Measurements from ENCODE around the gene LRRC46.

The LRRC46 gene

DNA sequence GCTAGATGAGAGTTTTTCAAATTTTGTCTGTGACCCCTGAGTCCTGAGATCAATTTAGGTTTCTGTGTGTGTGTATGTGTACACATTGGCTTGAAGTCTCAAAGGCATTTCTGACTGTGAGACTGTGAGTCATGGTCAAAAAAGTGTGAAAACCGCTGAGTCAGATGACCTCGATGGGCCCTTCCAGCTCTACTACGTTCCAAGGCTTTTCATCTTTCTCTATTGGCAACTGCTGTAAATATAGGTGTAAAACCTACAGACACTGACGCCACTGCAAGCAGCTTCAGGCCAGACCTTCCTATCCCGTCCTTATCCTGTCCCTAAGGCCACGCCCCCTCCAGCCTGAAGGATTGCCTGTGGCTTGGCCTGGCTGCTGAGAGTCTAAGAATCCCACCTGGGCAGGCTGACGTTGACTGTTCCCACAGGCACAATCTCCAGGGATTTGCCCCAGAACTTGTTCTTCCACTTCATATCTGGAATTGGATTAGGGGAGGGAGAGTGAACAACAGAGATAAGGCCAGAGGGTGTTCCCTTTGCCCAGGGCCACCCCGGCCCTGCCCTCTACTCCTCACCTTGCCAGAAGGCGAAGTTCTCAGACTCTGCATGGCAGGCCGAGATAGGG, 21.2 kb upstream of the LRRC46 start:
- FAIRE-seq: no peak

- FAIRE-seq: no peak
Observed at GRCh38 chr17:47810901-47811635, 20.4 kb upstream of the LRRC46 start.

DNA sequence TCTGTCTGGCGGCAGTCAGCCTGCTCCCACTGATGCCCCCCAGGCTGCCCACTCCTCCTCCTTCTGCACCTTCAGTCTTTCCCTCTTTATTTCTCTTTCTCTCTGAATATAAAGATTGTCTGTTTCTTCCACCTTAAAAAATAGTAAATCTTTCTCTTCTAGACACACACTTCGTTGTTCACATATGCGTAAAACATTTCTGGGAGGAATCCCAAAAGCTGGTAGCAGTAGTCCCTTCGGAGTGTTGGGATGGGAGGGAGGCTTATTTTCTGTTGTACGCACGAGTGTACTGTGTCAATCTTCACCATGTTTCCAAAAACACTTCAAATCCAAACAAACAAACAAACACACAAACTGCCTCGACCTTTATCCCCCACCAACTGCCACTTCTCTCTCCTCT, 19.8 kb upstream of the LRRC46 start:
- FAIRE-seq: no peak

- FAIRE-seq: no peak
Observed at GRCh38 chr17:47812146-47812920, 19.1 kb upstream of the LRRC46 start.

DNA sequence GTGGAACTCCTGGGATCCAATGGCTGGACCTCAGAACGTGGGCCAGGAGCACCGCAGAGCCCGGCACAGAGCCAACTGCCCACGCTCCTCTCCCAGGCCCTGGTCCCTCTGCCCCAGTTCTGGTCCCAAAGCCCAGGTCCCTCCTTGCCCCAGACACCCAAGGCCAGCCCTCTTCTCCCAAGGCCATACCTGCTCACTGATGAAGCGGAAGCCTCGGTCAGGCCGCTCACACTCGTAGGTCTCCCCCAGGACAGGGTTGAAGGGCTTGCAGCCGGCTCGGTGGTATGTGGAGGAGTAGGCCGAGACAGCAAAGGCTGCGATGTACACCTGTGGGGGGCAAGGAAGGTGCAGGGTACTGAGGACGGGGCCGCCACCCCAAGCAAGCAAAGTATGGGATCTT, 18.4 kb upstream of the LRRC46 start:
- FAIRE-seq: no peak

DNA sequence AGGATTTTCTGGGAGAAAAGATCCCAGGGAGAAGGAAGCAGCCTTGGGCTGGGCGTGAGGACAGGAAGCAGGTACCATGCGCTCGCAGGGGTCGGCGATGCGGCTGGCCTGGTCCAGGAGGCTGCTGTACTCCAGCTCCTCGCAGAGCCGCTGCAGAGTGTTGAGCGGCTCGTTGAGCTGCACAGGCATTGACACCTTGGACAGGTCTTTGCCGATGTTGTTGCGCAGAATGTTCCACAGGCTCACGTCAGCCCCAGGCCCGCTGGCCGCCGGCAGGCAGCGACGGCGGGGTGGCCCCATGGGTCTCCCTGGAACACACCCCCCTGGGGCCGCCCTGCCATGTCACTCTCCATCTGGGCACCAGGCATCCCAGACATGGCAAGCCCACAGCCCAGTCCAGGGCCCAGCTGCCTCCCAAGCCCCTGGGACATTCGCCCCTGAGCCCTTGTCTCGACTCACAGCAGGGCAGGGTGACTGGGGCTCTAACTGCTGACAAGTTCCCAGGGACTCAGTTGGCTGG, 17.9 kb upstream of the LRRC46 start:
- no peak for FAIRE-seq

DNA sequence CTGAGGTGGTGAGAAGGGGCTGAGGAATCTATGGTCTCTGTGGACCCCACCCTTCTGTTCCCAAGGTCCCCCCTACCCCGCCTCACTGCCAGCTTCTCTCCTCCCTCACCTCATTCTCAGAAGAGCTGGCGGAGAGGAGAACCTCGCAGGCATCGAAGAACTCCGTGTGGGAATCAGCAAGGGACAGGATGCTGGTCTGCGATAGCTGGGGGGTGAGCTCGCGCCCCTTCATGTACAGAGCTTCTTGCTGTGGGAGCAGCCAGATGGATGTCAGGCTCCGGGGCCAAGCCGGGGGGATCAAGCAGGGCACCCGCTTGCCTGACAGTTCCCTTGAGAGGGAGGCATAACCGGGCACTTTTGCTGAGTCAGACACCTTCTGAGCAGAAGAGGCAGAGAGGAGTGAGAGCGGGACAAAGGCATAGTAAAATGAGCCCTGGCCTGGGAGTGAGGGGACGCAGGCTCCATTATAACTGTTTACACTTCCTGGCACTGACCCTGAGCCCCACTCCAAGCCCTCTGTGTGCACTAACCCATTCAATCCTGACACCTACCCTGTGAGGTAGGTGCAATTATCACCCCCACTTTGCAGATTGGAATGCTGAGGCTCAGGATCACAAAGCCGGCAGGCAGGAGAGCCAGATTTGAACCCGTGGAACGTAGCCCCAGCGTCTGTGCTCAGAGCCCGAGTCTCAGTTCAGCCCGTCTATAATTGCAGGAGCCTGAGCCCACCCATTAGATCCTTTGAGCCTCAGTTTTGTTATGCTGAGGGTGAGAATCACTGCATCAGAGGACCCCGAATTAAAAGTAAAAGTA, 16.2 kb upstream of the LRRC46 start:
- no peak for FAIRE-seq

DNA sequence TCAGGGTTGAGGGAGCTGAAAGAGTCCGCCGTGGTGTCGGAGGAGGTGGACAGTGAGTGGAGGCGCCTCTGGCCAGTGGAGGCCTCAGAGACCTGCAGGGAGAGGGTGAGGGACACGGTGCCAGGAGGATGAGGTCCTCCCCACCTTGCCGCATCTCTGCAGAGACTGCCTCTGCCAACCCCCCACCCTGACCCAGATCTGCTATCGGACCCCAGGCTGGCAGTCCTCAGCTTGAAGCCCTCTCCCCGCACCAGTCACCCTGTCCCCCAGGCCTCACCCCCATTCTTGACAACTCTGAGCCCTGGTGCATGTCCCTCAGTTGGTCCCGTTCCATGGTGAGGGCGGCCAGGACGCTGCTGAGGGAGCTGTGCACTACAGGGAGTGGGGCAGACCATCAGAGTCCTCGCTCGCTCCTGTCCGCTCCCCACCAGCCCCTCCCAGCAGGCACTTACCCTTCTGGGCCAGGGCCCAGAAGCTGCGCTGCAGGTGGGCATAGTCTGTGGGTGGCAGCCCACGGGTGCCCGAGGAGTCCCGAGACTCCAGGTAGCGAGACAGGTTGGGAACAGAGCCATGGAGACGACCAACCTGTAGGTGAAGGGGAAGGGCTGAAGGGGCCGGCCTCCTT, 15.2 kb upstream of the LRRC46 start:
- no peak for FAIRE-seq

DNA sequence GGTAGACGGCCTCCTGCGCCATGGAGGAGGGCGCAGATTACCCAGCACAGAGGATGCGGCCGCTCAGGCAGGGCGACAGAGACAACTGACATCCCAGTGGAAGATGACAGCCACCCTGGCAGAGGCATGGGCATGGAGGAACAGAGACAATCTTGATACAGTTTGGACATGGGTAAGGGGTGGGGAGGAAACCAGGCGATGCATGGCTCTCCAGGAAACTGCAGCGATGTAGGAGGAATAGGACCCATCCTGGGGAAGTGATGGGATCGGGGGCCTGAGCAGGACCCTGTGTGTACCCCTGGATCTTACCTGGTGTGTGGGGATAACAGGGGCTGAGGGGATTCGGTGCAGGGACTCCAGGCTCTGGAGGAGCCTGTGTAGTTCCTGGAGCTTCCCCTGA, 14.5 kb upstream of the LRRC46 start:
- no peak for FAIRE-seq

- FAIRE-seq: no peak
Observed at GRCh38 chr17:47818002-47818695, 13.3 kb upstream of the LRRC46 start.

DNA sequence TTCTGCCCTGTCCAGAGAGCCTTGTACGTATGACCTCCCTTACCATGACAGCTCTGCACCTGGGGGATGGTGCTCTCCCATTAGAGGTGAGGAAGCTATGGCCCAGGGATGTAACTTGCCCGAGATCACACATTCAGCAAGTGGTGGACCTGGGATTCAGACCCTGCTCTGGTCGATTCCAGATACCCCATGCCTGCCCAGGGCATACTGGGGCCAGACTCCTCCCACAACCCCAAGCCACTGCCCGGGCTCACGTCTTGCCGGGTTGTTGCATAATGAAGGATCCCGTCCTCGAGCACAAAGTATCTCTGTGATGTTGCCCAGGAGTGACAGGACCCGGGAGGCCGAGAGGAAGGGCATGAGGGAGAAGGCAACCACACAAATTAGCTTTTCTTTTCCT, 12.0 kb upstream of the LRRC46 start:
- no peak for FAIRE-seq

GRCh38 chr17:47820033-47820789, 11.3 kb upstream of the LRRC46 start:
- no peak for FAIRE-seq

DNA sequence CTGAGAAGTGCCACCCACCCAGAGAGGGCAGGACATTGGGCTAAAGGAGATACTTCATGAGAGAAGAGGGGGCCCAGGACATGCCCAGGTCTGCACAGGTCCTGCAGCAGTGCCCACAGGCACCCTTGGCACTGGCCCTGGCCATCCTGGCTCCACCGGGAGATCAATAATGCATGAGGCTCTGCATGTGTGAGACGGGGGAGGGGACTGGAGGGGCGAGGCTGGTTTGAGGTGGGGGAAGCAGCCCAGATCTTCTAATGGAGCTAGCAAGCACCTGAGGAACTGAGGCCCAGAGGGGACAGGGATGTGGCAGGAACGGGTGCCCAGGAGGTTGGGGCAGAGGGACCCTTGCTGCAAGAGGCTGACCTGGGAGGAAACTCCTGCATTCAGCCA, 10.4 kb upstream of the LRRC46 start:
- no peak for FAIRE-seq

DNA sequence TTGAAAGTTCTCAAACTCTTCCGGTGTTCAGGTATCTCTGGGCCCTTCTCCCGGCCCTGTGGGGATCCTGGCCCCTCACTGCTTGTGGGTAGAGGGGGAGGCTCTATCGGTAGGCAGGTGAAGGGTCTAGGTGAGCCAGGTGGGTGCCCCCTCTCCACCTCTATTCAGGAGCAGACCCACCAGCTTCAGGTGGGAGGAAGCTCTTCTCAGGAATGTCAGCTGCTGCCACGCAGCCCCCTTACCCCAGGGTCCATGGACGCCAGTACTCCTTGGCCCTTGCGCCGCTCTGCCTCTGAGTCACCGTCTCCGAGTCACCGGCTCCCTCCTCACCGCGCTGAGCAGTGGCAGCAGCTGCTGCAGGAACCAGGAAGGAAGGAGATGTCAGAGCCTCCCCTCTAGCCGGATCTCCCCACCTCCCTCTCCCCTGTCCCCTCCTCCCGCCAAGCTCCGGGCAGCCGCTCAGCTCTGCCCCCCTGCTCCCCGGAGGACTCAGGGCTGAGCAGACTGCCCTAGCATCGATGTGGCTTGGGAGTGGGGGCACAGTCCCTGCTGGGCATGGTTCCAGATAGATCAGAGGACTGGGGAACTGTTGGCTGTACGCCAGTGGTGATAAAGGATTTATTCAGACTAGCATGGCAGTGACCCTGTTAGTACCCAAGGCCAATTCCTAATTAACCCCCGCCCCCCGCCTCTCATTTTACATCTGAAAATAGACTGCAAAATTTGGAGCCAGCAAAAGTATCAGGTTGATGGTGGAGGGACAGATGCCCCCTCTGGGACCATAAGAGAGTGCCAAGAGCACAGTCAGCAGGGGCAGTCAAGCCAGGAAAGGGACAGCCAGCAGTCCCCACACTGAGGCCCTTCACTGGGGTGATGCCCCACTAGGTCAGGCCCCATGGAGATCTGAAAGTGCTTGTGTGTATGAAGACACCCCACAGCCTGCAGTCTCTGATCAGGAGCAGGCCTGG, 9.8 kb upstream of the LRRC46 start, which contains the start of gene OSBPL7:
OSBPL7 (minus strand) TSS at position 371 of the 968 bp plus-strand sequence. CDS start 1,516 bp downstream, outside the sequence.
- no peak for FAIRE-seq

GRCh38 chr17:47822785-47823184, 8.7 kb upstream of the LRRC46 start:
- no peak for FAIRE-seq

DNA sequence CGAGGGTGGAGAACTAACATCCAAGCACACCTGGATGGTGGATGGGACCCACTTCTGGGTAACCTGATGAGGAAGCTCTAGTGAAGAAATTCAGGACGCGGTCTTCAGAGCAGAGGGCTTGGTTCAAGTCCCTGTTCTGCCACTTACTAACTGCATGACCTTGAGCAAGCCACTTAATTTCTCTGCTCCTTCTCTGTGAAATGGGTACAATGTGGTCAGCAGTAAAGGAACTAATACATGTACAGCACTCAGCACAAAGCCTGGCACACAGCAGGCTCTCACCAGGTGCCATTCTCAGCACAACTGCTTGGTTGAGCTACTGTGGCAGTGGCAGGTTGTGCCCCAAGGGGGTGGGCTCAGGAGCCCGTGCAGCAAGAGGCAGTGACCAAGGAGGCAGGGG, 8.0 kb upstream of the LRRC46 start:
- no peak for FAIRE-seq

GRCh38 chr17:47829870-47830269, 1.6 kb upstream of the LRRC46 start:
- no peak for FAIRE-seq

DNA sequence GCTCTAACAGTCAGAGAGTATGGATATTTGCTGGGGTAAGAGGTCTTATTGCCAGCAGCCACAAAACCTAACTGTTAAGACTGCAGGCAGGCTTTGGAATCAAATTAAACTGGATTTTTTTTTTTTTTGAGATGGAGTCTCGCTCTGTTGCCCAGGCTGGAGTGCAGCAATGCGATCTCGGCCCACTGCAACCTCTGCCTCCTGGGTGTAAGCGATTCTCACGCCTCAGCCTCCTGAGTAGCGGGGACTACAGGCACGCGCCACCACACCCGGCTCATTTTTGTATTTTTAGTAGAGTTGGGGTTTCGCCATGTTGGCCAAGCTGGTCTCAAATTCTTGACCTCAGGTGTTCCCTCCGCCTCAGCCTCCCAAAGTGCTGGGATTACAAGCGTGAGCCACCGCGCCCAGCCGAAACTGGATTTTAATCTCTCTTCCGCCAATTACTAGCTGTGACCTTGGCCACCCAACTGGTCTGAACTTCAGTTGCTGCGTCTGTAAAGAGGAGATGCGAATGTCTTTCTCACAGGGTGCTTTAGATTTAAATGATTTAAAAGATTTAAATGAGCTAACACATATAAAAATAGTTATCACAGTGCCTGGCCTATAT, 971 bp upstream of the LRRC46 start:
- FAIRE-seq: no peak

- no peak for FAIRE-seq
Observed at GRCh38 chr17:47831934-47832327, 461 bp downstream of the LRRC46 start.
